Activated B cell treated with CpG ODN at 0.5 μM for 24 hours (primary cell): ENCODE results near the gene FAM229B. TPM values are rescaled to one million over a fixed set of nuclear protein-coding genes. Genes with fewer than 3 reads are reported as not detected.
"Not testable (repeated sequence)": the region's sequence is repeated elsewhere in the genome, so short reads cannot be mapped to it uniquely, and the experiment has no call there.

Experiments
- ATAC-seq: fragments of 200-7000 bp; cut with Tn5 transposase; one replicate; pipeline ENCODE4 v1.10.0; 2021; ENCODE audit warnings: low read depth, mild to moderate bottlenecking, moderate library complexity
- CTCF ChIA-PET: fragments of 350-600 bp; sonication (Branson Sonifier 250); formaldehyde crosslinking; loops from one replicate; lab custom pipeline; 2021; ENCODE audit warnings: antibody characterized with exemption; lab: Charles Lee
- POLR2A ChIA-PET: fragments of 350-600 bp; sonication (Branson Sonifier 250); formaldehyde crosslinking; loops from one replicate; lab custom pipeline; 2021; ENCODE audit warnings: antibody characterized with exemption; lab: Charles Lee
- DNase-seq: peaks from one replicate; pipeline ENCODE4 v3.0.0; 2022
- H3K27ac Mint-ChIP-seq: one replicate; pipeline ENCODE4 v1.8.0; 2020; ENCODE audit warnings: mixed read lengths
- H3K27me3 Mint-ChIP-seq: one replicate; pipeline ENCODE4 v1.8.0; 2021; ENCODE audit warnings: mixed read lengths
- H3K36me3 Mint-ChIP-seq: one replicate; pipeline ENCODE4 v1.8.0; 2021; ENCODE audit warnings: low read depth, mixed read lengths
- H3K4me1 Mint-ChIP-seq: one replicate; pipeline ENCODE4 v1.8.0; 2021; ENCODE audit warnings: mixed read lengths
- H3K4me3 Mint-ChIP-seq: one replicate; pipeline ENCODE4 v1.8.0; 2020; ENCODE audit warnings: mild to moderate bottlenecking, mixed read lengths
- H3K9me3 Mint-ChIP-seq: one replicate; pipeline ENCODE4 v1.8.0; 2020; ENCODE audit warnings: mixed read lengths
- intact Hi-C: fragments of 100-400 bp; cut with micrococcal nuclease; formaldehyde crosslinking; loops from one replicate; pipeline ENCODE4 v1.15.1; 2024
- total RNA-seq: library from RNA; stranded (reverse); gene quantifications from 2 replicates; pipeline ENCODE4 v1.2.3, GENCODE V29; 2022
- TF ChIP-seq, protein P1 (sequence below): fragments of 200-600 bp; IDR thresholded peaks from one replicate; pipeline ENCODE4 v1.8.0; 2022; ENCODE audit warnings: antibody characterized with exemption, mild to moderate bottlenecking

Gene FAM229B
- total RNA-seq, 1 donor from 2014 or later: 2.0 TPM

DNA sequence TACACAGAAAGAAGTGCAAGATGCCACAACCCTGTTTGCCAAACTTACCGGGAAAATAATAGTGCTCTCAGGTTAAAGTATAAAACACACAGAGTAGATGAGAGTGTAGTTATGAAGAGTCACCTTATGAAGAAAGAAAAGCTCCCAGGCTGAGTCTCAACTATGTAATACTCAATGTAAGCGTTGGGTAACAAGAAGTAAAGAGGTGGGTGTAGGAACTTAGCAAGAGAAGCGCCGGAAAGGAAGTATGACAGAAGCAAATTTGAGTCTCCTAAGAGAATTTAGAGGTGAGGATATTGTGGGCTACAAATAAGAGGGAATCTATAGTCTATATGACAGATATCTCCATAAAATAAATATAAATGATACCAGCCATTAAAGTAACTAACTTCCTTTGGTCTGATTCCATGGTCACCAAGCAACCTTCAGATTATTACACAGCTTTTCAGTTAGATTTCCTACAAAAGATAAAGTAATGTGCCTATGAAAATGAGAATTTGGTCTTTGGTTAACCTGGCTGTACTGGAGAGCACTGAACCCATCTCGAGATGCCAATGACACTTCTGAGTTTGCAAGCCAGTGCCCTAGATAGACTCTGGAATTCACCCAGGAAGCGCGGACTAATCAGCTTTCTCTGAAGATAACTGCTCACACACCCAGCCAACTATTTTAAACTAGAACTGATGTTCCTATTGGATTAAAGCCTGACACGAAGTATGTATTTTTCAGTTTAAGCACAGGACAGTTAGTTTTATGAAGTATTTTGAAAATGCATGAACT is 1.9 kb upstream of the FAM229B start:
- H3K27ac Mint-ChIP-seq: no peak overlapping the region
- intact Hi-C loops: loop anchor here (2.0 to 10.0 kb wide), 5 partner anchors 478 to 1885 kb away; partner anchors contain the start of genes CDK19, HDAC2, MARCKS and TRAF3IP2
- no peak for DNase-seq
- H3K4me1 Mint-ChIP-seq: no peaks in the 10 kb centered on the region
- H3K27me3 Mint-ChIP-seq: peaks cover 9% of the 10 kb centered on the region
- POLR2A ChIA-PET: interaction anchor here (0.5 to 1.3 kb wide), 4 partner anchors 33 to 595 kb away, joined by 3 to 11 read pairs (median 4); no protein-coding TSS in a partner anchor
- peaks cover 23% of the 10 kb centered on the region for H3K36me3 Mint-ChIP-seq
- no peak for ATAC-seq
- TF ChIP-seq, protein P1, sequence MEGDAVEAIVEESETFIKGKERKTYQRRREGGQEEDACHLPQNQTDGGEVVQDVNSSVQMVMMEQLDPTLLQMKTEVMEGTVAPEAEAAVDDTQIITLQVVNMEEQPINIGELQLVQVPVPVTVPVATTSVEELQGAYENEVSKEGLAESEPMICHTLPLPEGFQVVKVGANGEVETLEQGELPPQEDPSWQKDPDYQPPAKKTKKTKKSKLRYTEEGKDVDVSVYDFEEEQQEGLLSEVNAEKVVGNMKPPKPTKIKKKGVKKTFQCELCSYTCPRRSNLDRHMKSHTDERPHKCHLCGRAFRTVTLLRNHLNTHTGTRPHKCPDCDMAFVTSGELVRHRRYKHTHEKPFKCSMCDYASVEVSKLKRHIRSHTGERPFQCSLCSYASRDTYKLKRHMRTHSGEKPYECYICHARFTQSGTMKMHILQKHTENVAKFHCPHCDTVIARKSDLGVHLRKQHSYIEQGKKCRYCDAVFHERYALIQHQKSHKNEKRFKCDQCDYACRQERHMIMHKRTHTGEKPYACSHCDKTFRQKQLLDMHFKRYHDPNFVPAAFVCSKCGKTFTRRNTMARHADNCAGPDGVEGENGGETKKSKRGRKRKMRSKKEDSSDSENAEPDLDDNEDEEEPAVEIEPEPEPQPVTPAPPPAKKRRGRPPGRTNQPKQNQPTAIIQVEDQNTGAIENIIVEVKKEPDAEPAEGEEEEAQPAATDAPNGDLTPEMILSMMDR: no peak
- no peaks in the 10 kb centered on the region for H3K9me3 Mint-ChIP-seq
- CTCF ChIA-PET: interaction anchor here (2.1 kb wide), 1 partner anchor 78 kb away, joined by 23 read pairs; no protein-coding TSS in a partner anchor
- H3K4me3 Mint-ChIP-seq: peak overlapping the region; percentile 2

DNA sequence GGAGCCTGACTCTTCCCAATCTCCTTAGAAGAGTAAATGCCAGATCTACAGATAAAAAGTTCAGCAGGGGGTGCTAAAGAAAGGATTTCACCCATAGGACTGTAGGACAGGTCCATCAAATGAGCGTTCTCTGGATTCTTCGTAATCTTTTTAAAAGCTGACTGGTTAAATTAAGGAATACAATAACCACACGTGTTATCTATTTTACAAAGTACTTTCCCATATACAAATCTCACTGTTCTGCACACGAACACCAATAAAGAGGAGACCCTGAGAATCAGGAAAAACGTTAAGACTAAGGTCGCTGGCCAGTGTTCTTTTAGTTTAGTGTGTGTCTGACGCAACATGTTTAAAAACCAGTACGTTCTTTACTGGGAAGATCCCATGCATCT is 651 bp upstream of the FAM229B start:
- Mint-ChIP-seq H3K36me3 (peaks cover 18% of the 10 kb centered on the region), H3K4me3 (no peak overlapping the region), H3K4me1 (no peaks in the 10 kb centered on the region), H3K27ac (no peak overlapping the region), H3K27me3 (peaks cover 14% of the 10 kb centered on the region), H3K9me3 (no peaks in the 10 kb centered on the region)
- intact Hi-C loops: loop anchor here (1.0 to 10.0 kb wide), 13 partner anchors 43 to 1884 kb away; partner anchors contain the start of genes CDK19, FYN, HDAC2 and MARCKS
- TF ChIP-seq, protein P1: no peak
- ChIA-PET POLR2A (interaction anchor here (0.9 to 1.4 kb wide), 5 partner anchors 42 to 1884 kb away, joined by 3 to 7 read pairs (median 5); partner anchors contain the start of gene HDAC2), CTCF (interaction anchor here (0.7 to 2.1 kb wide), 6 partner anchors 14 to 377 kb away, joined by 3 to 23 read pairs (median 4); no protein-coding TSS in a partner anchor)
- no peak for DNase-seq
- peak; percentile 1 for ATAC-seq

GRCh38 chr6:112087916-112088315 is 525 bp downstream of the FAM229B start:
- TF ChIP-seq, protein P1: no peak
- Mint-ChIP-seq H3K9me3 (no peaks in the 10 kb centered on the region), H3K27ac (no peak overlapping the region), H3K36me3 (peaks cover 12% of the 10 kb centered on the region), H3K4me3 (no peak overlapping the region), H3K27me3 (peaks cover 14% of the 10 kb centered on the region), H3K4me1 (no peaks in the 10 kb centered on the region)
- ATAC-seq: no peak
- CTCF ChIA-PET: interaction anchor here (1.1 to 2.1 kb wide), 4 partner anchors 16 to 378 kb away, joined by 4 to 23 read pairs (median 5); no protein-coding TSS in a partner anchor
- no peak for DNase-seq
- POLR2A ChIA-PET: interaction anchor here (1.0 to 1.3 kb wide), 2 partner anchors 44 to 829 kb away, joined by 5 to 7 read pairs; a partner anchor contains a TSS
- intact Hi-C loops: loop anchor here (1.0 to 10.0 kb wide), 13 partner anchors 45 to 1883 kb away; partner anchors contain the start of genes CDK19, FYN, HDAC2 and MARCKS

GRCh38 chr6:112096901-112097300 is 9.5 kb downstream of the FAM229B start:
- Mint-ChIP-seq H3K27ac (no peak overlapping the region), H3K9me3 (no peaks in the 10 kb centered on the region), H3K27me3 (no peaks in the 10 kb centered on the region), H3K36me3 (peaks cover 2% of the 10 kb centered on the region), H3K4me3 (no peak overlapping the region), H3K4me1 (no peaks in the 10 kb centered on the region)
- CTCF ChIA-PET: no interaction called here
- intact Hi-C loops: no loop called here
- POLR2A ChIA-PET: no interaction called here
- TF ChIP-seq, protein P1: no peak
- ATAC-seq (no peak), DNase-seq (no peak)

- intact Hi-C loops: no loop called here
- ChIA-PET POLR2A (no interaction called here), CTCF (no interaction called here)
- Mint-ChIP-seq H3K4me3 (no peak overlapping the region), H3K4me1 (no peaks in the 10 kb centered on the region), H3K27ac (no peak overlapping the region), H3K36me3 (peaks cover 2% of the 10 kb centered on the region), H3K9me3 (peaks cover 7% of the 10 kb centered on the region), H3K27me3 (no peaks in the 10 kb centered on the region)
- TF ChIP-seq, protein P1: no peak
- DNase-seq (no peak), ATAC-seq (no peak)
Observed at GRCh38 chr6:112100561-112100960, 13.2 kb downstream of the FAM229B start.

DNA sequence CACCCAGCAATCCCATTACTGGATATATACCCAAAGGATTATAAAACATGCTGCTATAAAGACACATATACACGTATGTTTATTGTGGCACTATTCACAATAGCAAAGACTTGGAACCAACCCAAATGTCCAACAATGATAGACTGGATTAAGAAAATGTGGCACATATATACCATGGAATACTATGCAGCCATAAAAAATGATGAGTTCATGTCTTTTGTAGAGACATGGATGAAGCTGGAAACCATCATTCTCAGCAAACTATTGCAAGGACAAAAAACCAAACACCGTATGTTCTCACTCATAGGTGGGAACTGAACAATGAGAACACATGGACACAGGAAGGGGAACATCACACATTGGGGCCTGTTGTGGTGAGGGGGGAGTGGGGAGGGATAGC is 18.6 kb downstream of the FAM229B start:
- H3K9me3 Mint-ChIP-seq, H3K27me3 Mint-ChIP-seq, intact Hi-C loops, POLR2A ChIA-PET, CTCF ChIA-PET, H3K27ac Mint-ChIP-seq, DNase-seq, H3K4me1 Mint-ChIP-seq, H3K36me3 Mint-ChIP-seq, H3K4me3 Mint-ChIP-seq, ATAC-seq: not testable (repeated sequence)
